Parathyroid adenoma (tissue), 2 donors: Measurements from ENCODE around the gene CCDC102A.
"Not testable (repeated sequence)": the region's sequence is repeated elsewhere in the genome, so short reads cannot be mapped to it uniquely, and the experiment has no call there.

ENCODE experiments used
- H2AFZ ChIP-seq: fragments of 300-600 bp; sonication (generic); one replicate; pipeline ENCODE4 v1.7.0; 2017; ENCODE audit warnings: antibody characterized with exemption, mild to moderate bottlenecking
- H3K27ac ChIP-seq: fragments of 300-600 bp; sonication (generic); one replicate; pipeline ENCODE4 v1.7.0; 2017
- H3K27me3 ChIP-seq: fragments of 300-600 bp; sonication (generic); one replicate; pipeline ENCODE4 v1.7.0; 2017; ENCODE audit warnings: low read length; ENCODE audit not compliant: control insufficient read depth, insufficient read depth
- H3K36me3 ChIP-seq: fragments of 300-600 bp; sonication (generic); one replicate; pipeline ENCODE4 v1.7.0; 2017; ENCODE audit warnings: low read length; ENCODE audit not compliant: control insufficient read depth, insufficient read depth
- H3K4me1 ChIP-seq: fragments of 300-600 bp; sonication (generic); one replicate; pipeline ENCODE4 v1.7.0; 2017; ENCODE audit warnings: control low read depth
- H3K4me2 ChIP-seq: fragments of 300-600 bp; sonication (generic); one replicate; pipeline ENCODE4 v1.7.0; 2017; ENCODE audit warnings: low read length
- H3K4me3 ChIP-seq: fragments of 300-600 bp; sonication (generic); one replicate; pipeline ENCODE4 v1.7.0; 2017; ENCODE audit warnings: low read depth, low read length
- H3K79me2 ChIP-seq: fragments of 300-600 bp; sonication (generic); one replicate; pipeline ENCODE4 v1.7.0; 2017; ENCODE audit warnings: control low read depth
- H3K9ac ChIP-seq: fragments of 300-600 bp; sonication (generic); one replicate; pipeline ENCODE4 v1.7.0; 2017; ENCODE audit warnings: mild to moderate bottlenecking
- H3K9me3 ChIP-seq: fragments of 300-600 bp; sonication (generic); one replicate; pipeline ENCODE4 v1.7.0; 2017; ENCODE audit warnings: low read length; ENCODE audit not compliant: control insufficient read depth
- TF ChIP-seq, protein P1 (sequence below): fragments of 300-600 bp; sonication (generic); IDR thresholded peaks from one replicate; pipeline ENCODE4 v1.7.0; 2017; ENCODE audit warnings: antibody characterized with exemption, mild to moderate bottlenecking
- donor health status: primary hyperparathyroidism.

Gene CCDC102A

DNA sequence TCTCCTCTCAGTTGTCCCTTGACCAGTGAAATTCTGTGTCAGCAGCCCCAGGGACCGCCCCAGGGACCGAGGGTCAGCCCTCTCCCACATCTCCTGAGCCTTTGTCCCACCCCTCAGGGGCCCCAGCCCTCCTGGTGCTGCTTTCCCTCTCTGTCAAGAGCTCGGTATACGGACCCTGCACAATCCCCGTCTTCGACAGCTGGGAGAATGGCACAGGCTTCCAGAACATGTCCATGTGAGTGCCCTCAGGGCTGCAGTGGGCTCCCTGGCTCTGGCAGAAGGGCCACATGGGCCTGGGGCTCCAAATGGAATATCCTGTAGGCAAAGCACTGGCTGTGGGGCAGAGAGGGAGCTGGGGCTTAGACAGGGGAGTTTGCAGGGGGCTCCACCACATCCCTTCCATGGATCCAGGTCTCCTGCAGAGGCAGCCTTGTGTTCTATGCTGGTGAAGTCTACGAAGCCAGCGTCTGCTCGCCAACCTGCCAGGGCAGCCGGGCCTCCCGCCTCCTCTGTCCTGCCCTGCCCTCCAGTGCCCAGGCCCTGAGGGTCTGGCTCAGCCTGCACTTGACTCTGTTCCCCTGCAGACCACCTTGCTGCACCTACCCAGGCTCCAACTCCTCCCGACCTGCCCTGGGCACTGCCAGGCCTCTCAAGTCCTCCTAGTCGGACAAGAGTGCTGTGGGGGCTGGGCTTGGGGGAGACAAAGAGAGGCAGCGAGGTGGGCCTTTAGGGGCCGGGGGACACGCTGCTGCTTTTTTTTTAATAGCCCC is 34.1 kb upstream of the CCDC102A start:
- TF ChIP-seq, protein P1, sequence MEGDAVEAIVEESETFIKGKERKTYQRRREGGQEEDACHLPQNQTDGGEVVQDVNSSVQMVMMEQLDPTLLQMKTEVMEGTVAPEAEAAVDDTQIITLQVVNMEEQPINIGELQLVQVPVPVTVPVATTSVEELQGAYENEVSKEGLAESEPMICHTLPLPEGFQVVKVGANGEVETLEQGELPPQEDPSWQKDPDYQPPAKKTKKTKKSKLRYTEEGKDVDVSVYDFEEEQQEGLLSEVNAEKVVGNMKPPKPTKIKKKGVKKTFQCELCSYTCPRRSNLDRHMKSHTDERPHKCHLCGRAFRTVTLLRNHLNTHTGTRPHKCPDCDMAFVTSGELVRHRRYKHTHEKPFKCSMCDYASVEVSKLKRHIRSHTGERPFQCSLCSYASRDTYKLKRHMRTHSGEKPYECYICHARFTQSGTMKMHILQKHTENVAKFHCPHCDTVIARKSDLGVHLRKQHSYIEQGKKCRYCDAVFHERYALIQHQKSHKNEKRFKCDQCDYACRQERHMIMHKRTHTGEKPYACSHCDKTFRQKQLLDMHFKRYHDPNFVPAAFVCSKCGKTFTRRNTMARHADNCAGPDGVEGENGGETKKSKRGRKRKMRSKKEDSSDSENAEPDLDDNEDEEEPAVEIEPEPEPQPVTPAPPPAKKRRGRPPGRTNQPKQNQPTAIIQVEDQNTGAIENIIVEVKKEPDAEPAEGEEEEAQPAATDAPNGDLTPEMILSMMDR: no peak

DNA sequence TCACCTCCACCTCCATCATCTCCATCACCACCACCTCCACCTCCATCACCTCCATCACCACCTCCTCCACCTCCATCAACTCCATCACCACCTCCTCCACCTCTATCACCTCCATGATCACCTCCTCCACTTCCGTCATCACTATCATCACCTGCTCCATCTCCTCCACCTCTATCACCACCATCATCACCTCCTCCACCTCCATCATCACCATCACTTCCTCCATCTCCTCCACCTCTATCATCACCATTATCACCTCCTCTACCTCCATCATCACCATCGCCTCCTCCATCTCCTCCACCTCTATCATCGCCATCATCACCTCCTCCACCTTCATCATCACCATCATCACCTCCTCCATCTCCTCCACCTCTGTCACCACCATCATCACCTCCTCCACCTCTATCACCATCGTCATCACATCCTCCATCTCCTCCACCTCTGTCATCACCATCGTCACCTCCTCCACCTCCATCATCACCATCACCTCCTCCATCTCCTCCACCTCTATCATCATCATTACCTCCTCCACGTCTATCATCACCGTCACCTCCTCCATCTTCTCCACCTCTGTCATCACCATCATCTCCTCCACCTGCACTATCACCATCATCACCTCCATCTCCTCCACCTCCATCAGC is 33.1 kb upstream of the CCDC102A start:
- Histone ChIP-seq H3K9ac (no peak overlapping the region), H3K4me2 (no peak overlapping the region), H3K79me2 (no peaks in the 10 kb centered on the region), H3K36me3 (no peaks in the 10 kb centered on the region), H3K9me3 (no peaks in the 10 kb centered on the region), H3K4me3 (no peak overlapping the region), H2AFZ (no peak overlapping the region), H3K4me1 (peaks cover 7% of the 10 kb centered on the region), H3K27ac (no peak overlapping the region), H3K27me3 (no peaks in the 10 kb centered on the region)
- TF ChIP-seq, protein P1: no peak

More for the DNA sequence above, 34.1 kb upstream of the CCDC102A start:
- Histone ChIP-seq H3K27me3 (no peaks in the 10 kb centered on the region), H3K36me3 (no peaks in the 10 kb centered on the region), H3K9me3 (no peaks in the 10 kb centered on the region), H3K27ac (no peak overlapping the region), H3K4me1 (peaks cover 7% of the 10 kb centered on the region), H3K4me2 (no peak overlapping the region), H3K9ac (no peak overlapping the region), H2AFZ (no peak overlapping the region), H3K4me3 (no peak overlapping the region), H3K79me2 (no peaks in the 10 kb centered on the region)

DNA sequence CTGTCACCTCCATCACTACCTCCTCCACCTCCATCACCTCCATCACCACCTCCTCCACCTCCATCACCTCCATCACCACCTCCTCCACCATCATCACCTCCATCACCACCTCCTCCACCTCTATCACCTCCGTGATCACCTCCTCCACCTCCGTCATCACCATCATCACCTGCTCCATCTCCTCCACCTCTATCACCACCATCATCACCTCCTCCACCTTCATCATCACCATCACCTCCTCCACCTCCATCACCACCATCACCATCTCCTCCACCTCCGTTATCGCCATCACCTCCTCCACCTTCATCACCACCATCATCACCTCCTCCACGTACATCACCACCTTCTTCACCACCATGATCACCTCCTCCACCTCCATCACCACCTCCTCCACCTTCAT is 32.4 kb upstream of the CCDC102A start:
- H3K4me1 ChIP-seq, H3K4me3 ChIP-seq, H3K27me3 ChIP-seq, H2AFZ ChIP-seq, H3K79me2 ChIP-seq, H3K4me2 ChIP-seq, H3K9me3 ChIP-seq, H3K27ac ChIP-seq, H3K9ac ChIP-seq, H3K36me3 ChIP-seq: not testable (repeated sequence)

DNA sequence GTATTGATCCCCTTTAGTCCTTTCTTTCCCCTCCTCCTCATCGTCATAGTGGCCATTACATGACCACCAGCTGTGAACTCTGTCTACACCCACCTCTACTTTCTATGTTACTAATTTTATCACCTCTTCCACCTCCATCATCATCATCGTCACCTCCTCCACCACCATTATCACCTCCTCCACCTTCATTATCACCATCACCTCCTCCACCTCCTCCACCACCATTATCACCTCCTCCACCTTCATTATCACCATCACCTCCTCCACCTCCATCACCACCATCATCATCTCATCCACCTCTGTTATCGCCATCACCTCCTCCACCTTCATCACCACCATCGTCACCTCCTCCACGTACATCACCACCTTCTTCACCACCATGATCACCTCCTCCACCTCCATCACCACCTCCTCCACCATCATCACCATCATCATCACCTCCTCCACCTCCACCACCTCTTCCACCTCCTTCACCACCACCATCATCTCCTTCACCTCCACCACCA is 31.9 kb upstream of the CCDC102A start:
- Histone ChIP-seq H3K9me3 (no peaks in the 10 kb centered on the region), H3K4me2 (no peak overlapping the region), H3K27ac (no peak overlapping the region), H2AFZ (no peak overlapping the region), H3K9ac (no peak overlapping the region), H3K4me3 (no peak overlapping the region), H3K27me3 (no peaks in the 10 kb centered on the region), H3K79me2 (no peaks in the 10 kb centered on the region), H3K36me3 (no peaks in the 10 kb centered on the region), H3K4me1 (peaks cover 7% of the 10 kb centered on the region)
- TF ChIP-seq, protein P1: no peak

DNA sequence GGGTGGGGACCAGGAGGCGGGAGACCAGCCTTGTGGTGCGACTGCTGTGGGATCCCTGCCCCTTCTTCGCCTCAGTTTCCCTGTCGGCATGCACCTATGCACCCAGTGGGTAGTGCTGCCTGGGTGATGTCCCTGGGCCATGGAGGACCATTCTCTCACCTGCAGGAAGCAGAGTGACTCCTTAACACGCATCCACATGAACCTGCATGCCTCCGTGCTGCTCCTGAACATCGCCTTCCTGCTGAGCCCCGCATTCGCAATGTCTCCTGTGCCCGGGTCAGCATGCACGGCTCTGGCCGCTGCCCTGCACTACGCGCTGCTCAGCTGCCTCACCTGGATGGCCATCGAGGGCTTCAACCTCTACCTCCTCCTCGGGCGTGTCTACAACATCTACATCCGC is 31.3 kb upstream of the CCDC102A start:
- no peak overlapping the region for H3K4me2 ChIP-seq

More for the DNA sequence above, 31.3 kb upstream of the CCDC102A start:
- H3K9me3 ChIP-seq: no peaks in the 10 kb centered on the region
- no peaks in the 10 kb centered on the region for H3K79me2 ChIP-seq
- TF ChIP-seq, protein P1: no peak
- no peak overlapping the region for H3K27ac ChIP-seq
- no peak overlapping the region for H3K4me3 ChIP-seq
- no peaks in the 10 kb centered on the region for H3K36me3 ChIP-seq
- H3K9ac ChIP-seq: no peak overlapping the region
- H3K27me3 ChIP-seq: no peaks in the 10 kb centered on the region
- no peak overlapping the region for H2AFZ ChIP-seq
- H3K4me1 ChIP-seq: peaks cover 7% of the 10 kb centered on the region
